GM12878 (cell line): ENCODE measurements around the gene PGAP3. TPM values are rescaled to one million over a fixed set of nuclear protein-coding genes. Genes with fewer than 3 reads are reported as not detected.

Experiments used
- ATAC-seq: fragments of 200-7000 bp; cut with Tn5 transposase; 3 replicates; pipeline ENCODE4 v1.9.1; 2020; ENCODE audit warnings: mild to moderate bottlenecking, moderate library complexity
- BruUV-seq: library from RNA; stranded (reverse); fragments of 400-500 nt; replicated peaks from 2 replicates; lab custom pipeline; 2021; lab: Mats Ljungman, UMichigan
- CTCF ChIA-PET: fragments of 300-600 bp; sonication (Branson Sonifier 250); formaldehyde crosslinking; extraction: SDS; loops from one replicate; lab custom pipeline; 2021; ENCODE audit warnings: inconsistent platforms; lab: Yijun Ruan, JAX
- POLR2A ChIA-PET: fragments of 350-600 bp; formaldehyde crosslinking; extraction: SDS; loops from one replicate; lab custom pipeline; 2021; ENCODE audit warnings: inconsistent platforms; lab: Charles Lee
- RAD21 ChIA-PET: fragments of 300-600 bp; sonication (Branson Sonifier 250); formaldehyde crosslinking; loops from one replicate; lab custom pipeline; 2023; ENCODE audit warnings: antibody characterized with exemption; ENCODE audit not compliant: unreplicated experiment; lab: Charles Lee
- SMC1A ChIA-PET: fragments of 300-600 bp; sonication (Branson Sonifier 250); formaldehyde crosslinking; loops from one replicate; lab custom pipeline; 2023; ENCODE audit not compliant: unreplicated experiment, uncharacterized antibody; lab: Charles Lee
- DNase-seq: peaks from one replicate; pipeline ENCODE4 v3.0.0-alpha.2; 2011; ENCODE audit warnings: low read depth, low spot score
- FAIRE-seq: peaks from 3 replicates; lab custom pipeline; 2011; peaks lifted over from hg19 to GRCh38; lab: Jason Lieb, UNC
- H2AFZ ChIP-seq: 2 replicates; pipeline ENCODE4 v1.6.0; 2011; ENCODE audit warnings: low read depth, low read length, control low read depth; ENCODE audit not compliant: control insufficient read depth
- H3K27ac ChIP-seq: 2 replicates; pipeline ENCODE4 v1.5.1; 2011; ENCODE audit warnings: control low read depth; ENCODE audit not compliant: control insufficient read depth, insufficient read depth
- H3K27me3 ChIP-seq, 2 experiments: replicated peaks in 1 of 2; 2 replicates each; pipeline versions ENCODE4 v1.6.0 to v1.6.1; 2011; ENCODE audit warnings: low read length in 1 of 2; ENCODE audit not compliant: control insufficient read depth in 2 of 2, insufficient read depth in 2 of 2
- H3K36me3 ChIP-seq, 2 experiments: 2 replicates each; pipeline ENCODE4 v1.5.1; 2011; ENCODE audit warnings: low read length in 1 of 2; ENCODE audit not compliant: control insufficient read depth in 2 of 2, insufficient read depth in 2 of 2
- H3K4me1 ChIP-seq: 2 replicates; pipeline ENCODE4 v1.6.1; 2011; ENCODE audit warnings: mild to moderate bottlenecking, low read length, moderate library complexity, mixed read lengths; ENCODE audit not compliant: control insufficient read depth, insufficient read depth
- H3K4me2 ChIP-seq: 2 replicates; pipeline ENCODE4 v1.6.0; 2011; ENCODE audit warnings: control low read depth; ENCODE audit not compliant: control insufficient read depth, insufficient read depth
- H3K4me3 ChIP-seq: fragments of 200-600 bp; sonication (generic); 2 replicates; pipeline ENCODE4 v1.5.1; 2016
- H3K79me2 ChIP-seq: 2 replicates; pipeline ENCODE4 v1.6.0; 2011; ENCODE audit warnings: low read length; ENCODE audit not compliant: control insufficient read depth, insufficient read depth
- H3K9ac ChIP-seq: 2 replicates; pipeline ENCODE4 v1.8.0; 2011; ENCODE audit warnings: low read length, control low read depth, mixed read lengths; ENCODE audit not compliant: control insufficient read depth, insufficient read depth
- H3K9me3 ChIP-seq: replicated peaks from 3 replicates; pipeline ENCODE4 v1.5.1; 2011; ENCODE audit warnings: mild to moderate bottlenecking, low read length; ENCODE audit not compliant: control insufficient read depth, insufficient read depth
- H4K20me1 ChIP-seq: 2 replicates; pipeline ENCODE4 v1.6.0; 2011; ENCODE audit not compliant: control insufficient read depth, insufficient read depth
- BCL3 ChIP-seq: IDR thresholded peaks from 2 replicates; pipeline ENCODE4 v1.6.1; 2011; ENCODE audit warnings: borderline replicate concordance, low read depth, mild to moderate bottlenecking, moderate library complexity, low read length; ENCODE audit not compliant: insufficient read depth, poor library complexity, severe bottlenecking
- CBX3 ChIP-seq: fragments of 200-600 bp; sonication (generic); IDR thresholded peaks from 2 replicates; pipeline ENCODE4 v1.6.1; 2016; ENCODE audit warnings: low read depth, borderline replicate concordance
- CUX1 ChIP-seq: IDR thresholded peaks from 2 replicates; pipeline ENCODE4 v1.6.1; 2012; ENCODE audit warnings: improper control_type of control experiment, low read depth, low read length; ENCODE audit not compliant: insufficient replicate concordance
- E4F1 ChIP-seq: fragments of 450-650 bp; IDR thresholded peaks from 2 replicates; pipeline ENCODE4 v1.6.1; 2018; ENCODE audit warnings: borderline replicate concordance, mild to moderate bottlenecking; ENCODE audit not compliant: partially characterized antibody
- ETV6 ChIP-seq, 2 experiments: fragments of 450-650 bp in 1 of 2; IDR thresholded peaks in 1 of 2; conservative IDR thresholded peaks in 1 of 2; 2 replicates each; pipeline ENCODE4 v1.6.1; 2014; ENCODE audit warnings: antibody characterized with exemption in 1 of 2, borderline replicate concordance in 1 of 2, low read depth in 1 of 2, mild to moderate bottlenecking in 1 of 2, moderate library complexity in 1 of 2
- HDAC2 ChIP-seq: fragments of 200-600 bp; sonication (generic); IDR thresholded peaks from 2 replicates; pipeline ENCODE4 v1.6.1; 2017
- POLR2A ChIP-seq: IDR thresholded peaks from 2 replicates; pipeline ENCODE4 v1.6.1; 2011; ENCODE audit warnings: low read depth, mild to moderate bottlenecking, low read length
- POLR2AphosphoS5 ChIP-seq: IDR thresholded peaks from 2 replicates; pipeline ENCODE4 v1.6.1; 2011; ENCODE audit warnings: mild to moderate bottlenecking, low read length, inconsistent platforms
- SKIL ChIP-seq: fragments of 450-650 bp; IDR thresholded peaks from 2 replicates; pipeline ENCODE4 v1.6.1; 2017; ENCODE audit warnings: mild to moderate bottlenecking, low read depth, inconsistent platforms; ENCODE audit not compliant: poor library complexity, severe bottlenecking
- SP1 ChIP-seq: IDR thresholded peaks from one replicate; pipeline ENCODE4 v1.6.1; 2011; ENCODE audit warnings: low read depth, low read length
- TBL1XR1 ChIP-seq: IDR thresholded peaks from 2 replicates; pipeline ENCODE4 v1.6.1; 2012; ENCODE audit warnings: low read depth, low read length, improper control_type of control experiment
- WGBS: methylation state at CpG from one replicate; pipeline ENCODE4 v1.1.6; 2016; ENCODE audit warnings: low lambda C conversion rate; ENCODE audit not compliant: insufficient replicate concordance, insufficient coverage; ENCODE audit errors: missing lambda C conversion rate; 5-methylcytosine and 5-hydroxymethylcytosine counted together
- in situ Hi-C: fragments of 300-500 bp; cut with MboI; formaldehyde crosslinking; loops from 9 replicates; pipeline ENCODE4 v1.14.3; 2018; ENCODE audit warnings: mixed read lengths
- intact Hi-C: fragments of 100-400 bp; cut with micrococcal nuclease; formaldehyde crosslinking; loops from one replicate; pipeline ENCODE4 v1.14.2; 2022; ENCODE audit not compliant: unreplicated experiment
- polyA plus RNA-seq, 11 experiments: library from polyadenylated mRNA; depleted of rRNA in 4 of 11; unstranded in 6 of 11; stranded (reverse) in 5 of 11; fragments of >200 nt; fragmentation: Nextera tagmentation in 4 of 11; fragmentation: Illumina TruSeq in 1 of 11; extraction: Ambion mirVana in 4 of 11; extraction: Trizol in 1 of 11; gene quantifications; 1 replicate in 1 of 11; 2 replicates in 10 of 11; pipeline versions ENCODE4 v1.2.1 to v1.2.3, GENCODE V29; 2011 to 2016; ENCODE audit warnings: inconsistent platforms in 2 of 11, missing spikeins in 2 of 11, low read depth in 1 of 11
- total RNA-seq, 4 experiments: library from RNA; depleted of rRNA in 3 of 4; stranded (reverse); fragments of >200 nt in 3 of 4; fragmentation: Illumina TruSeq in 1 of 4; extraction: Trizol in 1 of 4; gene quantifications; 2 replicates each; pipeline versions ENCODE4 v1.2.1 to v1.2.3, GENCODE V29; 2013 to 2021

Gene PGAP3
- total and polyA plus RNA-seq, 10 of the 15 experiments (the other 5 are each of a cell fraction or from before 2014, with no cell fraction given): 0.21 to 10.0 (median 5.3) TPM

- no peak for ATAC-seq
- no peak overlapping the region for H3K27ac ChIP-seq
- ChIA-PET RAD21 (no interaction called here), SMC1A (interaction anchor here (1.1 kb wide), 1 partner anchor 19 kb away, joined by 3 read pairs; no protein-coding TSS in a partner anchor), CTCF (interaction anchor here (0.6 to 15.5 kb wide), 3 partner anchors 12 to 26 kb away, joined by 3 to 225 read pairs (median 14); partner anchors contain the start of gene PNMT), POLR2A (no interaction called here)
- H4K20me1 ChIP-seq: peaks cover 3% of the 10 kb centered on the region; the same call in 1 of the 2 replicates
- intact Hi-C loops: no loop called here
- DNase-seq: no peak
- no peak overlapping the region for H3K4me2 ChIP-seq
- no peaks in the 10 kb centered on the region; a peak in 2 of 4 replicates for H3K36me3 ChIP-seq
- no peak overlapping the region for H2AFZ ChIP-seq
- no TSS peak for BruUV-seq
- 92% methylated on average over 9 of the region's 9 CpGs for WGBS
- H3K9ac ChIP-seq: no peak overlapping the region
- in situ Hi-C loops: no loop called here
- no peaks in the 10 kb centered on the region for H3K27me3 ChIP-seq
- no peak overlapping the region for H3K4me3 ChIP-seq
- H3K79me2 ChIP-seq: peaks cover 34% of the 10 kb centered on the region
- no peak for FAIRE-seq
- peaks cover 14% of the 10 kb centered on the region for H3K4me1 ChIP-seq
- H3K9me3 ChIP-seq: no peaks in the 10 kb centered on the region
- TF ChIP-seq CBX3 (no peak), POLR2AphosphoS5 (no peak), E4F1 (no peak), SKIL (no peak), BCL3 (no peak), HDAC2 (no peak), ETV6 (conservative IDR thresholded peaks at IDR 0.05 in 1 of 2, IDR thresholded peaks at IDR 0.05 in 1 of 2; ENCODE audit: borderline replicate concordance in 1 of 2, low read depth in 1 of 2) (no peak), POLR2A (no peak), CUX1 (no peak), TBL1XR1 (no peak), SP1 (no peak)
Measured at GRCh38 chr17:39642291-39643074, 45.4 kb downstream of the PGAP3 start.
